Activated CD8-positive, alpha-beta memory T cell treated with anti-CD3 and anti-CD28 coated beads, Interleukin-2, amount 10 ng/mL, durations not matched to agents 7 days and 5 days (primary cell): ENCODE results near the gene CDX2. TPM values are rescaled to one million over a fixed set of nuclear protein-coding genes. Genes with fewer than 3 reads are reported as not detected.
A peak's percentile ranks its signal among the peaks of the same experiment; 100 is the strongest.
"Not testable (repeated sequence)": the region's sequence is repeated elsewhere in the genome, so short reads cannot be mapped to it uniquely, and the experiment has no call there.

ENCODE experiments used
- ATAC-seq: fragments of 150-1000 bp; cut with Tn5 transposase; one replicate; pipeline ENCODE4 v1.10.0; 2021; ENCODE audit warnings: moderate library complexity
- CTCF ChIA-PET: fragments of 350-600 bp; sonication (Branson Sonifier 250); formaldehyde crosslinking; loops from one replicate; lab custom pipeline; 2021; ENCODE audit warnings: antibody characterized with exemption; lab: Charles Lee
- DNase-seq: peaks from one replicate; pipeline ENCODE4 v3.0.0-alpha.2; 2020
- H3K27ac Mint-ChIP-seq: one replicate; pipeline ENCODE4 v1.8.0; 2021; ENCODE audit warnings: mild to moderate bottlenecking, mixed read lengths
- H3K27me3 Mint-ChIP-seq: one replicate; pipeline ENCODE4 v1.8.0; 2021; ENCODE audit warnings: mixed read lengths
- H3K36me3 Mint-ChIP-seq: one replicate; pipeline ENCODE4 v1.8.0; 2021; ENCODE audit warnings: mild to moderate bottlenecking, mixed read lengths
- H3K4me1 Mint-ChIP-seq: one replicate; pipeline ENCODE4 v1.8.0; 2021; ENCODE audit warnings: mixed read lengths
- H3K4me3 Mint-ChIP-seq: one replicate; pipeline ENCODE4 v1.8.0; 2021; ENCODE audit warnings: mild to moderate bottlenecking, moderate library complexity, mixed read lengths
- H3K9me3 Mint-ChIP-seq: one replicate; pipeline ENCODE4 v1.8.0; 2022; ENCODE audit warnings: low read depth, mixed read lengths
- total RNA-seq, 2 experiments: library from RNA; stranded (reverse); gene quantifications; one replicate each; pipeline ENCODE4 v1.2.3, GENCODE V29; 2021

The CDX2 gene
- total RNA-seq, 2 experiments from 2014 or later, result not detected

- H3K27me3 Mint-ChIP-seq, result peaks cover 92% of the 10 kb centered on the region
- CTCF ChIA-PET, result interaction anchor here (1.0 to 2.2 kb wide), 2 partner anchors 13 to 140 kb away, joined by 3 to 7 read pairs; no protein-coding TSS in a partner anchor
- no peak for DNase-seq
Measured at GRCh38 chr13:27966641-27967202, 2.4 kb downstream of the CDX2 start.

GRCh38 chr13:27965740-27966640 is 3.1 kb downstream of the CDX2 start:
- ATAC-seq (no peak), DNase-seq (no peak)
- no peak overlapping the region for H3K27ac Mint-ChIP-seq
- CTCF ChIA-PET, result interaction anchor here (0.8 to 2.1 kb wide), 2 partner anchors 13 to 28 kb away, joined by 4 to 7 read pairs; no protein-coding TSS in a partner anchor
- H3K4me3 Mint-ChIP-seq, result no peak overlapping the region
- H3K36me3 Mint-ChIP-seq, result no peaks in the 10 kb centered on the region
- H3K27me3 Mint-ChIP-seq, result peaks cover 92% of the 10 kb centered on the region
- peaks cover 5% of the 10 kb centered on the region for H3K4me1 Mint-ChIP-seq
- H3K9me3 Mint-ChIP-seq, result no peaks in the 10 kb centered on the region

More at GRCh38 chr13:27966641-27967202, 2.4 kb downstream of the CDX2 start:
- H3K9me3 Mint-ChIP-seq, result no peaks in the 10 kb centered on the region
- no peak for ATAC-seq
- peaks cover 5% of the 10 kb centered on the region for H3K4me1 Mint-ChIP-seq
- no peak overlapping the region for H3K4me3 Mint-ChIP-seq
- no peak overlapping the region for H3K27ac Mint-ChIP-seq
- no peaks in the 10 kb centered on the region for H3K36me3 Mint-ChIP-seq

DNA sequence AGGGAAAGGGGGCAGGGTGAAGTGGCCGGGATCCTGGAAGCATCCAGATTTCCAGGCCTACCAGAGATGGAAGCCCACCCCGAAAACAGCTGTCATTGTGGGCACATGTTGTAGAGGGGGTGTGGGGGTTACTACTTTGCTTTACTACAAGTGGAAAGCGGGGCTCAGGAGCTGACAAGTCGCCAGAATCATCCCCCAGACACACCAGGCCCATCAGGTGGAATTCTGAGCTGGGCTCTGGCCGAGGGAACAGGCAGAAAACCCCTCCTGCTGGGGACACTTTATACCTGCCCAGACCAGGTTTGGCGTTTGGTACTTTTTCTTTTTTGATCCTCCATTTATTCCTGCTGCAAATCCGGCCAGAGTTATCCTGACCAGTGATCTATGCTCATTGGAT is 3.8 kb downstream of the CDX2 start:
- Mint-ChIP-seq H3K27me3 (peaks cover 90% of the 10 kb centered on the region), H3K4me1 (peaks cover 5% of the 10 kb centered on the region), H3K9me3 (no peaks in the 10 kb centered on the region), H3K27ac (no peak overlapping the region), H3K4me3 (no peak overlapping the region), H3K36me3 (no peaks in the 10 kb centered on the region)
- CTCF ChIA-PET, result interaction anchor here (0.8 to 2.1 kb wide), 2 partner anchors 12 to 29 kb away, joined by 4 to 7 read pairs; no protein-coding TSS in a partner anchor
- ATAC-seq, result no peak
- DNase-seq, result no peak

DNA sequence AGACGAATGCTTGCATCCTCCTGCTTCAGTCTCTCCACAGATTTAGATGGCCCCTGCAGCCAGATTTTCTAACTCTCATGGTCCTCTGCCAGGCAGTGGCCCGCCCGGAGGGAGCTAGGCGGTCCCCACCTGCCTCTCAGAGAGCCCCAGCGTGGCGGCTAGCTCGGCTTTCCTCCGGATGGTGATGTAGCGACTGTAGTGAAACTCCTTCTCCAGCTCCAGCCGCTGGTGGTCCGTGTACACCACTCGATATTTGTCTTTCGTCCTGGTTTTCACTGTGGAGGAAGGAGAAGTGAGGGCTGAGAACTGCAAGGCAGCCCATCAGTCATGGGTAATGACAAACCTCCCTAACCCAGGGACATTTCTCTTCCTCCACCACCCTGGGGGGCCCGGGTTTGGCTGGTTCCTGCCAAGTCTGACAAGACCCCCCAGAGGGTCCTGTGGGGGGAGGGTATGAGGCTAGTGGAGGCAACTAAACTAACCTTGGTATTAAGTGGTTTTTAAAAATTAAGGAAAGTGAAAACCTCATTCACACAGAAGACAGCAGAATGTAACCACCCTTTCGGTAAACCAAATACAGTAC is 4.3 kb downstream of the CDX2 start:
- Mint-ChIP-seq H3K9me3 (no peaks in the 10 kb centered on the region), H3K27ac (no peak overlapping the region), H3K27me3 (peaks cover 90% of the 10 kb centered on the region), H3K36me3 (no peaks in the 10 kb centered on the region), H3K4me1 (peaks cover 8% of the 10 kb centered on the region), H3K4me3 (no peak overlapping the region)
- DNase-seq (no peak), ATAC-seq (no peak)
- CTCF ChIA-PET, result interaction anchor here (0.9 to 2.1 kb wide), 2 partner anchors 11 to 13 kb away, joined by 3 to 7 read pairs; no protein-coding TSS in a partner anchor

- not testable (repeated sequence) for DNase-seq, H3K9me3 Mint-ChIP-seq, H3K27ac Mint-ChIP-seq, H3K4me3 Mint-ChIP-seq, ATAC-seq, H3K4me1 Mint-ChIP-seq, H3K36me3 Mint-ChIP-seq
- CTCF ChIA-PET, result interaction anchor here (0.6 to 2.1 kb wide), 3 partner anchors 11 to 1119 kb away, joined by 3 to 7 read pairs (median 3); no protein-coding TSS in a partner anchor
- peaks cover 90% of the 10 kb centered on the region for H3K27me3 Mint-ChIP-seq
Measured at GRCh38 chr13:27964206-27964605, 4.9 kb downstream of the CDX2 start.

DNA sequence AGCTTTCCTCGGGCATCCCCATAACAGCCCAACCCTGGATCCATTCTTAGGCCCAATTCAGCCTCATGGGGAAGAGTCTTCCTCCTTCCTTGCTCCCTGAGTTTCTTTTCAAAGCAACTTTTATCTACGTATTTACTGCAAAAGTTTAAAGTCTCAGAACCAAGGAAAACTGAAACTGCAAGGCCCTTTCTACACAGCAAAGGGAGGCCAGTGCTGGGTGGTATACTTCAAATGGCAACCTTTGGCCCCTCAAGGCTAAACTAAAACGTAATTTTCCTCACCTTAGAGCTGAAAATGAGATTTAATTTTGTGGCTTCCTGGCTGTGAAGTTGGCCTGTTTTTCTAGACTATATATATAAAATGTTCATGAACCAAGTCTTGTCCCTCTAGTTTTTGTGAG is 5.6 kb downstream of the CDX2 start:
- ATAC-seq (no peak), DNase-seq (no peak)
- H3K27me3 Mint-ChIP-seq, result peaks cover 91% of the 10 kb centered on the region
- no peaks in the 10 kb centered on the region for H3K36me3 Mint-ChIP-seq
- peaks cover 6% of the 10 kb centered on the region for H3K4me1 Mint-ChIP-seq
- CTCF ChIA-PET, result interaction anchor here (0.6 kb wide), 1 partner anchor 1119 kb away, joined by 3 read pairs; no protein-coding TSS in a partner anchor
- no peak overlapping the region for H3K4me3 Mint-ChIP-seq
- no peak overlapping the region for H3K27ac Mint-ChIP-seq
- no peaks in the 10 kb centered on the region for H3K9me3 Mint-ChIP-seq

DNA sequence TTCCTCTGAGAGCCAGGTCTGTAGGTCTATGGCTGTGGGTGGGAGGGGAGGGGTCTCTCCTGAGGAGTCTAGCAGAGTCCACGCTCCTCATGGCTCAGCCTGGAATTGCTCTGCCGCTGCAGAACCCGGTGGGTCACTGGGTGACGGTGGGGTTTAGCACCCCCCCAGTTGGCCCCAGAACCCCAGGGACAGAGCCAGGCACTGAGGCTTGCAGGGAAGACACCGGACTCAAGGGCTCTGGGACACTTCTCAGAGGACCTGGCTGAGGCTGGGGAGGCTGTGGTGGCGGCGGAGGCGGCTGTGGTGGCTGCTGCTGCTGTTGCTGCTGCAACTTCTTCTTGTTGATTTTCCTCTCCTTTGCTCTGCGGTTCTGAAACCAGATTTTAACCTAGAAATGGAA is 6.1 kb downstream of the CDX2 start:
- CTCF ChIA-PET, result interaction anchor here (1.1 kb wide), 1 partner anchor 10 kb away, joined by 3 read pairs; no protein-coding TSS in a partner anchor
- no peak for ATAC-seq
- peaks cover 95% of the 10 kb centered on the region for H3K27me3 Mint-ChIP-seq
- H3K36me3 Mint-ChIP-seq, result no peaks in the 10 kb centered on the region
- no peak overlapping the region for H3K4me3 Mint-ChIP-seq
- H3K4me1 Mint-ChIP-seq, result peaks cover 6% of the 10 kb centered on the region
- DNase-seq, result no peak
- no peaks in the 10 kb centered on the region for H3K9me3 Mint-ChIP-seq
- no peak overlapping the region for H3K27ac Mint-ChIP-seq

- H3K4me3 Mint-ChIP-seq, result no peak overlapping the region
- ATAC-seq, result no peak
- H3K36me3 Mint-ChIP-seq, result no peaks in the 10 kb centered on the region
- peaks cover 3% of the 10 kb centered on the region for H3K4me1 Mint-ChIP-seq
- CTCF ChIA-PET, result interaction anchor here (0.5 to 2.1 kb wide), 4 partner anchors 9 to 136 kb away, joined by 3 to 6 read pairs (median 4); no protein-coding TSS in a partner anchor
- peaks cover 92% of the 10 kb centered on the region for H3K27me3 Mint-ChIP-seq
- no peak for DNase-seq
- H3K9me3 Mint-ChIP-seq, result no peaks in the 10 kb centered on the region
- H3K27ac Mint-ChIP-seq, result no peak overlapping the region
Measured at GRCh38 chr13:27962128-27962841, 6.8 kb downstream of the CDX2 start.

DNA sequence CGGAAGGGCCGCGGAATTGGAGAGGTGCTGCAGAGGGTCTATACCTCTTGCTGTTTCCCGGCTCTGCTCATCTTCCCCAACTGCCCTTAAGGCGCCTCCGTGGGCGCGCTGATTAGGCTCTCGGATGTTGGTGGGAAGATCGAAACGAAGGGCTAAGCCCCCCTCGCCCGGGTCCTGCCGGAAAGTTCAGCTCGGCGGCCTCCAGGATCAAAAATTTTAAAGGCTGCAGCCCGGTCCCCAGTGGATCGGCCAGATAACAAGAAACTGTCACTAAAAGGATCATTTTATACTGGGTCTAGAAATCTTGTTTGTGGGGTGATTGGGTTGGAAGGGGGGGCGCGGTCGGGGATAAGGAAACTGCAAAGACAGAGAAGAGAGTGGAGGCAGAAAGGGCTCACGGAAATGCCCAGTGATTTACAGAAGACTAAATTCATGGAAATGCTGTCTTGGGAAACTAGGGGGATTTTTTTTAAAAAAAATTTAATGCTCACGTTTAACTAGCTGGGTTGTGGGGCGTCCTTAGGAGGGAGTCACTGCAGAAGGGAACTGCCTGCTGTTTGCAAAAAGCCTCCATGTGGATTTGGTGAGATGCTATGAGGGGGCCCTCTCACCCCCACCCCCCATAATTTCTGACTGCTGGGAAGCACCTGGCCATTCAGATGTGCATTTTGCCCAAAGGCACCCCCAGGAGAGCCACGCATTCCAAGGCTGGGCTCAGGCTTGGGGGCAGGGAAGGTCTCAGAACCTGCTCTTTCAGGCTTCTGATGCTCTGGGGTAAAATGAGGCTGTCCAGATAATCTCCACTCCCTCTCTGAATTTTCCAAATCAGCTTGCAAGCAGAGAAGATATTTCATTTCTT is 7.7 kb downstream of the CDX2 start:
- no peak for ATAC-seq
- Mint-ChIP-seq H3K27ac (no peak overlapping the region), H3K4me3 (no peak overlapping the region), H3K36me3 (no peaks in the 10 kb centered on the region), H3K4me1 (peaks cover 3% of the 10 kb centered on the region), H3K27me3 (peaks cover 90% of the 10 kb centered on the region), H3K9me3 (no peaks in the 10 kb centered on the region)
- CTCF ChIA-PET, result interaction anchor here (1.2 to 2.1 kb wide), 5 partner anchors 15 to 599 kb away, joined by 3 to 7 read pairs (median 6); no protein-coding TSS in a partner anchor
- no peak for DNase-seq

- DNase-seq, result peak; percentile 60
- no peak overlapping the region for H3K27ac Mint-ChIP-seq
- peaks cover 3% of the 10 kb centered on the region for H3K4me1 Mint-ChIP-seq
- peak; percentile 66 for ATAC-seq
- H3K36me3 Mint-ChIP-seq, result no peaks in the 10 kb centered on the region
- H3K9me3 Mint-ChIP-seq, result no peaks in the 10 kb centered on the region
- no peak overlapping the region for H3K4me3 Mint-ChIP-seq
- CTCF ChIA-PET, result interaction anchor here (0.9 to 2.1 kb wide), 6 partner anchors 9 to 598 kb away, joined by 3 to 7 read pairs (median 4); no protein-coding TSS in a partner anchor
- H3K27me3 Mint-ChIP-seq, result peaks cover 90% of the 10 kb centered on the region
Measured at GRCh38 chr13:27960362-27961226, 8.5 kb downstream of the CDX2 start.

DNA sequence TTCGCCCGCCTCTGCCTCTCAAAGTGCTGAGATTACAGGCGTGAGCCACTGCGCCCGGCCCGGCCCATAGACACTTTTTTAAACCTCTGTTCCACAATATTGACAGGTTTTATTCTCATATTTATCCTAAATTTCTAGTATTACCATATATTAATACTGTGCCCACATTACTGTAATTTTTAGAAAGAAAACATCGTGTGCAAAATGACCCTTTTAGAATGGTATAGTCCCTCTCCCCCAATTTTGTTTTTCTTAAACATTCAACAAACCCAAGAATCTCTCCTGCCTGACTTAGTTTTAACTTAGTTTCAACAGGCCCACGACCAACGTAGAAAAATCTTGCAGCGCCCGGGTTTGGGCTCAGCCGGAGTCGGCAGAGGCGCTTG is 9.1 kb downstream of the CDX2 start:
- H3K9me3 Mint-ChIP-seq, result no peaks in the 10 kb centered on the region
- peaks cover 4% of the 10 kb centered on the region for H3K4me1 Mint-ChIP-seq
- H3K27me3 Mint-ChIP-seq, result peaks cover 90% of the 10 kb centered on the region
- no peak for DNase-seq
- H3K4me3 Mint-ChIP-seq, result no peak overlapping the region
- CTCF ChIA-PET, result interaction anchor here (0.9 to 2.1 kb wide), 6 partner anchors 10 to 598 kb away, joined by 3 to 7 read pairs (median 4); no protein-coding TSS in a partner anchor
- ATAC-seq, result no peak
- H3K27ac Mint-ChIP-seq, result no peak overlapping the region
- no peaks in the 10 kb centered on the region for H3K36me3 Mint-ChIP-seq
